ENCODE measurements around the gene RBBP8NL. TPM values are rescaled to one million over a fixed set of nuclear protein-coding genes. Genes with fewer than 3 reads are reported as not detected.

The RBBP8NL gene
- total and polyA plus RNA-seq, 12 donors = not detected

DNA sequence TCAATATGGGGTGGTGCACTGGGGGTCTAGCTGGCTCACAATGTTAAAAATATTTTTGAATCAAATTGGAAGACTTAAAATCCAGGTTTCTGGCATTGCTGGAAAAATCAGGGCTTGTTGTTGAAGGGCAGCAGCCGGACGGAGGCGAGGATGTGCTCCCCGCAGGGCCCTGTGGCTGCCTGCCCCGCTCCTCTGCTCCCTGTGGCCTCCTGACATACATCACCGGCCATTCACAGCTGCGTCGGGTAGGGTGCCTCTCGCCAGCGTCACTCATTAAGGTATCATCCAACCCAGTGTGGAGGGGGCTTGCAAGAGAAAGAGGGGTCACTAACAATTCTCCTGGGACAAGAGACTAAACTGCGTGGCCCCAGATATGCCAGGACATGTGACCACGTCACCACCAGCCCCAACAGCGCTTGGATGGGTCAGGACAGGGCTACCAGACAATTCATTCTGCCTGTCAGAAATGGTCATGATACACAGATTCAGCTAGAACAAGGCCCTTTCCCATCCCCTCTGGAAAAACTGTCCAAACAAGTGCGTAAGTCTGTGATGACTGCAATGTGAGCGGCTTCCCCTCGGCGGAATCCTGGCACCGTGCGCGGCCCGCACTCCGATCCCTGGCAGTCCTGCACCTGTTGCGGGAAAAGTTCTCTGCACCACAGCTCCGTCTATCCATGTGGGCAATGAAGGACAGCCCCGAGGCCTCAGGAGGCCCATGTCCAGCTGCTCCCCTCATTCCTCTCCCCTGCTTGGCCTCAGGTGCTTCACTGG is 36.5 kb upstream of the RBBP8NL start:
- intact Hi-C loops (cut with DNase I) = no loop called here
- Histone ChIP-seq H3K27me3 (no peaks in the 10 kb centered on the region), H3K4me1 (replicated peaks in 1 of 2) (no peaks in the 10 kb centered on the region), H3K9me3 (replicated peaks in 1 of 3) (no peaks in the 10 kb centered on the region), H3K36me3 (replicated peaks in 1 of 2) (no peaks in the 10 kb centered on the region), H3K4me3 (no peak overlapping the region), H3K27ac (no peak overlapping the region)
- 83 to 93% (median 89%) methylated on average over 17 to 25 of the region's 25 CpGs for WGBS, 4 donors
- TF ChIP-seq, protein P1, sequence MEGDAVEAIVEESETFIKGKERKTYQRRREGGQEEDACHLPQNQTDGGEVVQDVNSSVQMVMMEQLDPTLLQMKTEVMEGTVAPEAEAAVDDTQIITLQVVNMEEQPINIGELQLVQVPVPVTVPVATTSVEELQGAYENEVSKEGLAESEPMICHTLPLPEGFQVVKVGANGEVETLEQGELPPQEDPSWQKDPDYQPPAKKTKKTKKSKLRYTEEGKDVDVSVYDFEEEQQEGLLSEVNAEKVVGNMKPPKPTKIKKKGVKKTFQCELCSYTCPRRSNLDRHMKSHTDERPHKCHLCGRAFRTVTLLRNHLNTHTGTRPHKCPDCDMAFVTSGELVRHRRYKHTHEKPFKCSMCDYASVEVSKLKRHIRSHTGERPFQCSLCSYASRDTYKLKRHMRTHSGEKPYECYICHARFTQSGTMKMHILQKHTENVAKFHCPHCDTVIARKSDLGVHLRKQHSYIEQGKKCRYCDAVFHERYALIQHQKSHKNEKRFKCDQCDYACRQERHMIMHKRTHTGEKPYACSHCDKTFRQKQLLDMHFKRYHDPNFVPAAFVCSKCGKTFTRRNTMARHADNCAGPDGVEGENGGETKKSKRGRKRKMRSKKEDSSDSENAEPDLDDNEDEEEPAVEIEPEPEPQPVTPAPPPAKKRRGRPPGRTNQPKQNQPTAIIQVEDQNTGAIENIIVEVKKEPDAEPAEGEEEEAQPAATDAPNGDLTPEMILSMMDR (IDR thresholded peaks at IDR 0.05) = no peak
- no peak for TF ChIP-seq POLR2A (IDR thresholded peaks at IDR 0.05)
- DNase-seq = no peak

DNA sequence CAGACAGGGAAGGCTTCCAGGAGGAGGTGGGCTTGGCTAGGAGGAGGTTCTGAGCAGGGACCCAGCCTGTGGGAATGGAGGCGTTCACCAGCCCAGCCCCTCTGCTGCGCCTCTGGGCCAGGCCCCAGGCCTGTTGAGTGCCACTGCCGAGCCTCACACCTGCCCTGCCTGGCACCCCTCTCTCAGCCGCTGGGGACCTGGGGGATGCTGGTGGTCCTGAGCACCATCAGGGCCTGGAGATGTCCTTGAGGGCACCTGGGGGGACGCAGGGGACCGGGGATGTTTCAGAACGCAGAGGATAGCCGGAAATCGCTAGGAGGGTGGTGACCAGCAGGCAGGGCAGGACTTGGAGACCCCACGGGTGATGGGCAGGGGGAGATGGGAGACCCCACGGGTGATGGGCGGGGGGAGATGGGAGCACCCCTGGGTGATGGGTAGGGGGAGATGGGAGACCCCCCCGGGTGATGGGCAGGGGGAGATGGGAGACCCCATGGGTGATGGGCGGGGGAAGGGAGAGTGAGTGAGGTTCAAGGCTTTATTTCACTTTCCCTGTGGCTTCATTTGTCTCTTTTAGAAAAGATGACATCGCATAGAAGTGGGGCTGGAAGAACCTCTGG is 35.7 kb upstream of the RBBP8NL start:
- no peaks in the 10 kb centered on the region for H3K36me3 ChIP-seq (replicated peaks in 1 of 2)
- no peaks in the 10 kb centered on the region for H3K9me3 ChIP-seq (replicated peaks in 1 of 3)
- H3K27ac ChIP-seq = no peak overlapping the region
- no peak for TF ChIP-seq POLR2A (IDR thresholded peaks at IDR 0.05)
- TF ChIP-seq, protein P1 (IDR thresholded peaks at IDR 0.05) = no peak
- no peak overlapping the region for H3K4me3 ChIP-seq
- intact Hi-C loops (cut with DNase I) = no loop called here
- no peaks in the 10 kb centered on the region for H3K4me1 ChIP-seq (replicated peaks in 1 of 2)
- DNase-seq = no peak
- H3K27me3 ChIP-seq = no peaks in the 10 kb centered on the region
- WGBS, 4 donors = 62 to 73% (median 66%) methylated on average over 6 to 15 of the region's 15 CpGs

DNA sequence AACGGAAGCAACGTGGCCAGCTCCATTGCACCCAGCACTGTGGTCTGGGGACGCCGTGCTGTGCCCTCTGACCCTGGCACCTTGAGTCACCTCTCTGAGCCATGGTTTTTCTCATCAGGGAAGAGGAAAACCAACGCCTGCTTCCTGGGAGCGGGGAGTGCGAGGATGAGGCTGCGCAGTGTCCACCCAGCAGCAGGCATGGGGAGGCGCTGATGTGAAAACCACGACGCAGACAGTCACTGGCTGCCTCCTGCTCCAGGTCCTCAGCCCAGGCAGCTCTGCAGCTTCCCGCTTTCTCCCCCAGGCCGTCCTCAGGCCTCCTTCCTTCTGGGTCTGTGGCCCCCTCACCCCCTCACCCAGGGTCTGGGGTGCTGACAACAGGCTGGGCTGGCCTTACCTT is 34.5 kb upstream of the RBBP8NL start:
- TF ChIP-seq POLR2A (IDR thresholded peaks at IDR 0.05) = no peak
- TF ChIP-seq, protein P1 (IDR thresholded peaks at IDR 0.05) = no peak
- H3K4me1 ChIP-seq (replicated peaks in 1 of 2) = no peaks in the 10 kb centered on the region
- WGBS, 4 donors = 73 to 89% (median 85%) methylated on average over 4 to 13 of the region's 13 CpGs
- intact Hi-C loops (cut with DNase I) = no loop called here
- no peaks in the 10 kb centered on the region for H3K36me3 ChIP-seq (replicated peaks in 1 of 2)
- DNase-seq = no peak
- H3K4me3 ChIP-seq = no peak overlapping the region
- H3K9me3 ChIP-seq (replicated peaks in 1 of 3) = no peaks in the 10 kb centered on the region
- H3K27me3 ChIP-seq = no peaks in the 10 kb centered on the region
- no peak overlapping the region for H3K27ac ChIP-seq

DNA sequence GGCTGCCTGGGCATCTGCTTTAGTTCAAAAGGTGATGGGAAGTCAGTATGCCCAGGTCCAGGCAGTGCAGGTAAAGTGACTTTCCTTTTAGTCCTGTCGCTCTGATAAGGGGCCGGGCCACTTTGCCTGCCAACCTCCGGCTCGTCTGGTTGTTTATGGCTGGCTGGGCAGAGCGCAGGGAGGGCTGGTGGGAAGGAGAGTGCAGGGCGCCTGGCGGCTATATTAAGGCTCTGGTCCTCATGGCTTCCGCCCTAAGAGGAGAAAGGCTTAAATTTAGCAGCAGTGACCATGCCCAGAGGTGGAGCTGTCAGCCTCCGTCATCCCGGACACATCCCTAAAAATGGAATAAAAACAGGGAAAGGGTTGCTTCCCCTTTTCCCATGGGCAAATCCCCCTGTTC is 33.8 kb upstream of the RBBP8NL start:
- Histone ChIP-seq H3K4me1 (replicated peaks in 1 of 2) (no peaks in the 10 kb centered on the region), H3K27ac (no peak overlapping the region), H3K36me3 (replicated peaks in 1 of 2) (no peaks in the 10 kb centered on the region), H3K27me3 (no peaks in the 10 kb centered on the region), H3K9me3 (replicated peaks in 1 of 3) (no peaks in the 10 kb centered on the region), H3K4me3 (no peak overlapping the region)
- intact Hi-C loops (cut with DNase I) = no loop called here
- TF ChIP-seq, protein P1 (IDR thresholded peaks at IDR 0.05) = no peak
- no peak for TF ChIP-seq POLR2A (IDR thresholded peaks at IDR 0.05)
- no peak for DNase-seq
- WGBS, 4 donors = 55 to 79% (median 64%) methylated on average over 8 to 10 of the region's 10 CpGs

All from adrenal gland (tissue), 12 donors.